K562 (cell line): ENCODE measurements around the gene VTN. TPM values are rescaled to one million over a fixed set of nuclear protein-coding genes. Genes with fewer than 3 reads are reported as not detected.

Experiments
- CHD4 ChIP-seq: fragments of 200-600 bp; sonication (generic); IDR thresholded peaks from 3 replicates; pipeline ENCODE4 v1.6.1; 2012; ENCODE audit warnings: low read depth, mild to moderate bottlenecking, mixed read lengths, low read length, inconsistent platforms; ENCODE audit not compliant: insufficient read depth, insufficient replicate concordance, poor library complexity, severe bottlenecking
- GTF2A2 ChIP-seq: IDR thresholded peaks from 2 replicates; pipeline ENCODE4 v1.6.1; 2016; ENCODE audit warnings: mild to moderate bottlenecking, missing genetic modification characterization, missing compliant biosample characterization
- HNRNPL ChIP-seq: fragments of 200-400 bp; formaldehyde crosslinking; IDR thresholded peaks from 2 replicates; pipeline ENCODE4 v1.6.1; 2017; ENCODE audit warnings: low read depth, mild to moderate bottlenecking, low read length
- L3MBTL2 ChIP-seq: fragments of 450-650 bp; IDR thresholded peaks from 2 replicates; pipeline ENCODE4 v1.6.1; 2016; ENCODE audit warnings: mild to moderate bottlenecking, moderate library complexity
- NR2F6 ChIP-seq: fragments of 450-650 bp; formaldehyde crosslinking; IDR thresholded peaks from 2 replicates; pipeline ENCODE4 v1.4.0; 2020; ENCODE audit warnings: mild to moderate bottlenecking
- NR3C1 ChIP-seq: sonication (generic); formaldehyde crosslinking; IDR thresholded peaks from 2 replicates; pipeline ENCODE4 v1.8.1; 2022; ENCODE audit warnings: missing genetic modification reagents
- YY1 ChIP-seq, 3 experiments: IDR thresholded peaks; 2 replicates each; pipeline ENCODE4 v1.6.1; 2011; ENCODE audit warnings: low read length in 2 of 3, mild to moderate bottlenecking in 2 of 3, moderate library complexity in 2 of 3, borderline replicate concordance in 1 of 3, control low read depth in 1 of 3, low read depth in 1 of 3; ENCODE audit not compliant: insufficient read depth in 3 of 3, insufficient replicate concordance in 2 of 3, control insufficient read depth in 1 of 3, insufficient read length in 1 of 3; ENCODE audit errors: extremely low read depth in 1 of 3
- polyA plus RNA-seq, 8 experiments: library from polyadenylated mRNA; depleted of rRNA in 4 of 8; stranded (reverse) in 5 of 8; unstranded in 3 of 8; fragments of >200 nt; fragmentation: Nextera tagmentation in 2 of 8; fragmentation: Illumina TruSeq in 1 of 8; extraction: Ambion mirVana in 2 of 8; extraction: Trizol in 1 of 8; gene quantifications; 2 replicates each; pipeline versions ENCODE4 v1.2.1 to v1.2.3, GENCODE V29; 2011 to 2014; ENCODE audit warnings: inconsistent platforms in 1 of 8, missing spikeins in 1 of 8
- total RNA-seq, 7 experiments: library from RNA; depleted of rRNA in 6 of 7; stranded (reverse); fragments of >200 nt in 6 of 7; fragmentation: Illumina TruSeq in 2 of 7; extraction: Trizol in 2 of 7; gene quantifications; 2 replicates each; pipeline versions ENCODE4 v1.2.1 to v1.2.3, GENCODE V29; 2011 to 2021; ENCODE audit warnings: low replicate concordance in 1 of 7
- TF ChIP-seq, protein P1 (sequence below), 2 experiments: fragments of 450-650 bp; formaldehyde crosslinking in 1 of 2; IDR thresholded peaks; 2 replicates each; pipeline versions ENCODE4 v1.4.0 to v1.6.1; 2014 to 2020; ENCODE audit warnings: mild to moderate bottlenecking in 2 of 2, borderline replicate concordance in 1 of 2, low read depth in 1 of 2
- TF ChIP-seq, protein P2 (sequence below): fragments of 450-650 bp; IDR thresholded peaks from 2 replicates; pipeline ENCODE4 v1.6.1; 2014; ENCODE audit warnings: low read depth, mild to moderate bottlenecking, moderate library complexity, borderline replicate concordance
- TF ChIP-seq, protein P3 (sequence below): fragments of 450-650 bp; IDR thresholded peaks from 2 replicates; pipeline ENCODE4 v1.6.1; 2016; ENCODE audit warnings: low read depth, mild to moderate bottlenecking, moderate library complexity
- TF ChIP-seq, protein P4 (sequence below): sonication (generic); formaldehyde crosslinking; IDR thresholded peaks from 2 replicates; pipeline ENCODE4 v1.8.0; 2022; ENCODE audit warnings: mild to moderate bottlenecking, missing genetic modification reagents

VTN gene
- total and polyA plus RNA-seq, 9 of the 15 experiments (the other 6 are each of a cell fraction or from before 2014, with no cell fraction given), result 0.13 to 1.0 (median 0.29) TPM; not detected in 1

DNA sequence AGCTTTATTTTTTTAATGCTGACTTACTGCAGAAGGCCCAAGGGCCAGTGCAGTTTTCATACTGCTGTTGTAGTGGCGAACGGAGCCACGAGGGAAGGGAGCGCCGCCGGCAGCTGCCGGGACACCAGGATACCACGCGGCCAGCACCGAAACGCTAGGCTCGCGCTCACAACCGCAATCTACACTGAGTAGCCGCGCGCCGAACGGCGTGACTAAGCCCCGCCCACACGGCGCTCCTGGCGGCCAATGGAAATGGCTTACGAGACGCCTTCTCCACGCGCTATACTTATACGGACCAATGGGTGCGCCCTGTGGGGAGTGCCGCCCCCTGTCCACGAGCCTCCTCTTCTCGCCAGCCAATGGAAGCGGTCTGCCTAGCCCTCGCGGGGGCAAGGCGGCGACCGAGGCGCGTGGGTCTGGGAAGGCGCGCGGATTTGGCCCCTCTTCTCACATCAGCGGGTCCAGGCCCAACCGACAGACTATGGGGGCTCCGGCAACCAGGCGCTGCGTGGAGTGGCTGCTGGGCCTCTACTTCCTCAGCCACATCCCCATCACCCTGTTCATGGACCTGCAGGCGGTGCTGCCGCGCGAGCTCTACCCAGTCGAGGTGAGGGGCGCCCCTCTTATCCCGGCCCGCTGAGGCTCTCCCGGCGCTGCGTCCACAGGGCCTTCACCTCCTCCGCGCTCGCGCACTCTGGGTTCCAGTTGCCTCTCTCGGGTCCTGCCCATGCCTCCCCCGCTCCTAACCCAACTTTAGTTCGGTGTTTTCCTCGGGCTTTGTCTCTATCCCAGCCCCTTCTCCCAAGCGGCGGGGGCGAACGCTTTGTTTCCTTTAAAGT lies 51.1 kb downstream of the VTN start, which contains the start of gene TMEM97 (continued):
- TF ChIP-seq, protein P1, sequence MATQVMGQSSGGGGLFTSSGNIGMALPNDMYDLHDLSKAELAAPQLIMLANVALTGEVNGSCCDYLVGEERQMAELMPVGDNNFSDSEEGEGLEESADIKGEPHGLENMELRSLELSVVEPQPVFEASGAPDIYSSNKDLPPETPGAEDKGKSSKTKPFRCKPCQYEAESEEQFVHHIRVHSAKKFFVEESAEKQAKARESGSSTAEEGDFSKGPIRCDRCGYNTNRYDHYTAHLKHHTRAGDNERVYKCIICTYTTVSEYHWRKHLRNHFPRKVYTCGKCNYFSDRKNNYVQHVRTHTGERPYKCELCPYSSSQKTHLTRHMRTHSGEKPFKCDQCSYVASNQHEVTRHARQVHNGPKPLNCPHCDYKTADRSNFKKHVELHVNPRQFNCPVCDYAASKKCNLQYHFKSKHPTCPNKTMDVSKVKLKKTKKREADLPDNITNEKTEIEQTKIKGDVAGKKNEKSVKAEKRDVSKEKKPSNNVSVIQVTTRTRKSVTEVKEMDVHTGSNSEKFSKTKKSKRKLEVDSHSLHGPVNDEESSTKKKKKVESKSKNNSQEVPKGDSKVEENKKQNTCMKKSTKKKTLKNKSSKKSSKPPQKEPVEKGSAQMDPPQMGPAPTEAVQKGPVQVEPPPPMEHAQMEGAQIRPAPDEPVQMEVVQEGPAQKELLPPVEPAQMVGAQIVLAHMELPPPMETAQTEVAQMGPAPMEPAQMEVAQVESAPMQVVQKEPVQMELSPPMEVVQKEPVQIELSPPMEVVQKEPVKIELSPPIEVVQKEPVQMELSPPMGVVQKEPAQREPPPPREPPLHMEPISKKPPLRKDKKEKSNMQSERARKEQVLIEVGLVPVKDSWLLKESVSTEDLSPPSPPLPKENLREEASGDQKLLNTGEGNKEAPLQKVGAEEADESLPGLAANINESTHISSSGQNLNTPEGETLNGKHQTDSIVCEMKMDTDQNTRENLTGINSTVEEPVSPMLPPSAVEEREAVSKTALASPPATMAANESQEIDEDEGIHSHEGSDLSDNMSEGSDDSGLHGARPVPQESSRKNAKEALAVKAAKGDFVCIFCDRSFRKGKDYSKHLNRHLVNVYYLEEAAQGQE (IDR thresholded peaks at IDR 0.05; ENCODE audit: borderline replicate concordance), result no peak
- TF ChIP-seq, protein P1 (CRISPR knock-in tag; IDR thresholded peaks at IDR 0.05; ENCODE audit: low read depth), result peak; percentile 45; the same call in 1 of the 2 replicates
- TF ChIP-seq, protein P2, sequence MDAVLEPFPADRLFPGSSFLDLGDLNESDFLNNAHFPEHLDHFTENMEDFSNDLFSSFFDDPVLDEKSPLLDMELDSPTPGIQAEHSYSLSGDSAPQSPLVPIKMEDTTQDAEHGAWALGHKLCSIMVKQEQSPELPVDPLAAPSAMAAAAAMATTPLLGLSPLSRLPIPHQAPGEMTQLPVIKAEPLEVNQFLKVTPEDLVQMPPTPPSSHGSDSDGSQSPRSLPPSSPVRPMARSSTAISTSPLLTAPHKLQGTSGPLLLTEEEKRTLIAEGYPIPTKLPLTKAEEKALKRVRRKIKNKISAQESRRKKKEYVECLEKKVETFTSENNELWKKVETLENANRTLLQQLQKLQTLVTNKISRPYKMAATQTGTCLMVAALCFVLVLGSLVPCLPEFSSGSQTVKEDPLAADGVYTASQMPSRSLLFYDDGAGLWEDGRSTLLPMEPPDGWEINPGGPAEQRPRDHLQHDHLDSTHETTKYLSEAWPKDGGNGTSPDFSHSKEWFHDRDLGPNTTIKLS, result no peak
- TF ChIP-seq L3MBTL2 (peak; percentile 93), YY1 (IDR thresholded peaks at IDR 0.05; ENCODE audit: borderline replicate concordance in 1 of 3, control insufficient read depth in 1 of 3, extremely low read depth in 1 of 3, insufficient read depth in 3 of 3, insufficient read length in 1 of 3, insufficient replicate concordance in 2 of 3, low read depth in 1 of 3, low read length in 2 of 3) (peak in 2 of 3 experiments; percentile 33 to 49), GTF2A2 (no peak), CHD4 (no peak), HNRNPL (no peak), NR2F6 (CRISPR knock-in tag) (no peak), NR3C1 (CRISPR knock-in tag) (no peak; the same call in 1 of the 2 replicates)
- TF ChIP-seq, protein P3, sequence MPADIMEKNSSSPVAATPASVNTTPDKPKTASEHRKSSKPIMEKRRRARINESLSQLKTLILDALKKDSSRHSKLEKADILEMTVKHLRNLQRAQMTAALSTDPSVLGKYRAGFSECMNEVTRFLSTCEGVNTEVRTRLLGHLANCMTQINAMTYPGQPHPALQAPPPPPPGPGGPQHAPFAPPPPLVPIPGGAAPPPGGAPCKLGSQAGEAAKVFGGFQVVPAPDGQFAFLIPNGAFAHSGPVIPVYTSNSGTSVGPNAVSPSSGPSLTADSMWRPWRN, result peak; percentile 85
- TF ChIP-seq, protein P4, sequence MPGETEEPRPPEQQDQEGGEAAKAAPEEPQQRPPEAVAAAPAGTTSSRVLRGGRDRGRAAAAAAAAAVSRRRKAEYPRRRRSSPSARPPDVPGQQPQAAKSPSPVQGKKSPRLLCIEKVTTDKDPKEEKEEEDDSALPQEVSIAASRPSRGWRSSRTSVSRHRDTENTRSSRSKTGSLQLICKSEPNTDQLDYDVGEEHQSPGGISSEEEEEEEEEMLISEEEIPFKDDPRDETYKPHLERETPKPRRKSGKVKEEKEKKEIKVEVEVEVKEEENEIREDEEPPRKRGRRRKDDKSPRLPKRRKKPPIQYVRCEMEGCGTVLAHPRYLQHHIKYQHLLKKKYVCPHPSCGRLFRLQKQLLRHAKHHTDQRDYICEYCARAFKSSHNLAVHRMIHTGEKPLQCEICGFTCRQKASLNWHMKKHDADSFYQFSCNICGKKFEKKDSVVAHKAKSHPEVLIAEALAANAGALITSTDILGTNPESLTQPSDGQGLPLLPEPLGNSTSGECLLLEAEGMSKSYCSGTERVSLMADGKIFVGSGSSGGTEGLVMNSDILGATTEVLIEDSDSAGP (CRISPR knock-in tag), result no peak
